Stimulated activated naive CD4-positive, alpha-beta T cell treated with Interleukin-2 at 50 U/mL for 16 hours (primary cell): ENCODE results near the gene LRATD1.
"Not testable (repeated sequence)": the region's sequence is repeated elsewhere in the genome, so short reads cannot be mapped to it uniquely, and the experiment has no call there.

Source experiments
- DNase-seq: peaks from one replicate; lab custom pipeline; 2025; lab: John Stamatoyannopoulos, UW

Gene LRATD1

GRCh38 chr2:14632133-14632936 is at the start of gene LRATD1:
LRATD1 (plus strand) TSS chr2:14632717; CDS start chr2:14633980, 1,263 bp downstream.
- no peak for DNase-seq

- no peak for DNase-seq
Measured at GRCh38 chr2:14583059-14583458, 49.5 kb upstream of the LRATD1 start.

- DNase-seq = no peak
Measured at GRCh38 chr2:14583802-14584201, 48.7 kb upstream of the LRATD1 start.

GRCh38 chr2:14587119-14587518 is 45.4 kb upstream of the LRATD1 start:
- DNase-seq = no peak

GRCh38 chr2:14601156-14601770 is 31.3 kb upstream of the LRATD1 start:
- DNase-seq = no peak

- no peak for DNase-seq
Measured at GRCh38 chr2:14602309-14602708, 30.2 kb upstream of the LRATD1 start.

- no peak for DNase-seq
Measured at GRCh38 chr2:14603676-14604075, 28.8 kb upstream of the LRATD1 start.

- no peak for DNase-seq
Measured at GRCh38 chr2:14608245-14608644, 24.3 kb upstream of the LRATD1 start.

GRCh38 chr2:14614017-14614416 is 18.5 kb upstream of the LRATD1 start:
- no peak for DNase-seq

GRCh38 chr2:14615121-14615520 is 17.4 kb upstream of the LRATD1 start:
- no peak for DNase-seq

- DNase-seq = no peak
Measured at GRCh38 chr2:14615760-14616159, 16.8 kb upstream of the LRATD1 start.

GRCh38 chr2:14616342-14616741 is 16.2 kb upstream of the LRATD1 start:
- no peak for DNase-seq

- no peak for DNase-seq
Measured at GRCh38 chr2:14616950-14617349, 15.6 kb upstream of the LRATD1 start.

GRCh38 chr2:14619441-14619840 is 13.1 kb upstream of the LRATD1 start:
- no peak for DNase-seq

- DNase-seq = no peak
Measured at GRCh38 chr2:14621114-14621513, 11.4 kb upstream of the LRATD1 start.

GRCh38 chr2:14621906-14622549 is 10.5 kb upstream of the LRATD1 start:
- DNase-seq = no peak

GRCh38 chr2:14622550-14622939 is 10.0 kb upstream of the LRATD1 start:
- DNase-seq = not testable (repeated sequence)

- no peak for DNase-seq
Measured at GRCh38 chr2:14623237-14623636, 9.3 kb upstream of the LRATD1 start.

GRCh38 chr2:14626873-14627272 is 5.6 kb upstream of the LRATD1 start:
- DNase-seq = no peak

GRCh38 chr2:14628901-14629300 is 3.6 kb upstream of the LRATD1 start:
- no peak for DNase-seq

- DNase-seq = no peak
Measured at GRCh38 chr2:14631406-14632040, 994 bp upstream of the LRATD1 start.

GRCh38 chr2:14633061-14633460 is 544 bp downstream of the LRATD1 start:
- no peak for DNase-seq
